ENCODE data around the gene CTDP1. TPM values are rescaled to one million over a fixed set of nuclear protein-coding genes. Genes with fewer than 3 reads are reported as not detected.

CTDP1 gene
- total and polyA plus RNA-seq, 4 donors, result 2.7 to 13.9 (median 10.5) TPM

GRCh38 chr18:79760348-79760747 lies 80.7 kb downstream of the CTDP1 start:
- no peaks in the 10 kb centered on the region for H3K27me3 ChIP-seq (ENCODE audit: control insufficient read depth in 4 of 4, insufficient read depth in 4 of 4, low read length in 3 of 4)
- no peak overlapping the region for H3K4me3 ChIP-seq (ENCODE audit: low read depth in 1 of 3, low read length in 3 of 3)
- no peak for TF ChIP-seq RXRA (IDR thresholded peaks at IDR 0.05)
- TF ChIP-seq, protein P1, sequence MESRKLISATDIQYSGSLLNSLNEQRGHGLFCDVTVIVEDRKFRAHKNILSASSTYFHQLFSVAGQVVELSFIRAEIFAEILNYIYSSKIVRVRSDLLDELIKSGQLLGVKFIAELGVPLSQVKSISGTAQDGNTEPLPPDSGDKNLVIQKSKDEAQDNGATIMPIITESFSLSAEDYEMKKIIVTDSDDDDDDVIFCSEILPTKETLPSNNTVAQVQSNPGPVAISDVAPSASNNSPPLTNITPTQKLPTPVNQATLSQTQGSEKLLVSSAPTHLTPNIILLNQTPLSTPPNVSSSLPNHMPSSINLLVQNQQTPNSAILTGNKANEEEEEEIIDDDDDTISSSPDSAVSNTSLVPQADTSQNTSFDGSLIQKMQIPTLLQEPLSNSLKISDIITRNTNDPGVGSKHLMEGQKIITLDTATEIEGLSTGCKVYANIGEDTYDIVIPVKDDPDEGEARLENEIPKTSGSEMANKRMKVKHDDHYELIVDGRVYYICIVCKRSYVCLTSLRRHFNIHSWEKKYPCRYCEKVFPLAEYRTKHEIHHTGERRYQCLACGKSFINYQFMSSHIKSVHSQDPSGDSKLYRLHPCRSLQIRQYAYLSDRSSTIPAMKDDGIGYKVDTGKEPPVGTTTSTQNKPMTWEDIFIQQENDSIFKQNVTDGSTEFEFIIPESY (IDR thresholded peaks at IDR 0.05), result no peak
- no peak for TF ChIP-seq FOXA2 (IDR thresholded peaks at IDR 0.05)
- peaks cover 0 to 3% (median under 1%) of the 10 kb centered on the region in 4 donors for H3K36me3 ChIP-seq (ENCODE audit: control insufficient read depth in 4 of 4, insufficient read depth in 3 of 4, low read depth in 1 of 4, low read length in 3 of 4)
- no peak for DNase-seq (ENCODE audit: low spot score)
- WGBS, result 44% methylated on average over 1 of the region's 1 CpG
- peaks cover 0 to 3% (median 0%) of the 10 kb centered on the region in 4 donors for H3K9me3 ChIP-seq (ENCODE audit: control insufficient read depth in 4 of 4, low read length in 3 of 4)
- no peaks in the 10 kb centered on the region for H3K4me1 ChIP-seq (ENCODE audit: control insufficient read depth in 4 of 4, insufficient read depth in 4 of 4, low read length in 3 of 4)
- H3K27ac ChIP-seq (ENCODE audit: low read depth in 1 of 2, low read length in 2 of 2), result no peak overlapping the region
- no peak overlapping the region for H3K9ac ChIP-seq (ENCODE audit: low read depth in 1 of 2, low read length in 2 of 2)

DNA sequence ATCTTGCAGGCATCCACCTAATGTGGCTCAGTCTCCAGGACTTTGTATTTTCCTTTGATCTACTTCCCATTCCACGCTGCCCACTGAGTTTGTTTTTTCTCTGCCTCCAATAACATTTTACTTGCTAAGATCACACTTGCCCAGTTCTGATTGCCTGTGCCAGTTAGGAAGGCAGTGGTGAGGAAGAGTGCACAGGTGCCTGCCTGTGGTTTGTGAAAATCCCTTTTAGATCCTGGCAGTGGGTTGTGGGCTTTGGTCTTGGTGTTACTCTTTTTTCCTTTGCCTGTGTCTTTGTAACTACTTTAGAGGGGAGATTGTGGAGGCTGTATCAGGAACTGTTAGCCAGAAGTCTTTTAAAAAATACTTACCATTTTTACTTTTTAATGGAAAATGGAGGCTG lies 81.3 kb downstream of the CTDP1 start:
- no peak for DNase-seq (ENCODE audit: low spot score)

DNA sequence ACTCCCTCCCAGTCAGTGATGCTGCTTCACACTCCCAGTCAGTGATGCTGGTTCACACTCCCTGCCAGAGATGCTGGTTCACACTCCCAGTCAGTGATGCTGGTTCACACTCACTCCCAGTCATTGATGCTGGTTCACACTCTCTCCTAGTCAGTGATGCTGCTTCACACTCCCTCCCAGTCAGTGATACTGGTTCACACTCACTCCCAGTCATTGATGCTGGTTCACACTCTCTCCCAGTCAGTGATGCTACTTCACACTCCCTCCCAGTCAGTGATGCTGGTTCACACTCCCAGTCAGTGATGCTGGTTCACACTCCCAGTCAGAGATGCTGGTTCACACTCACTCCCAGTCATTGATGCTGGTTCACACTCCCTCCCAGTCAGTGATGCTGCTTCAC lies 83.8 kb downstream of the CTDP1 start:
- Histone ChIP-seq H3K36me3 (ENCODE audit: control insufficient read depth in 4 of 4, insufficient read depth in 3 of 4, low read depth in 1 of 4, low read length in 3 of 4) (no peaks in the 10 kb centered on the region), H3K9me3 (ENCODE audit: control insufficient read depth in 4 of 4, low read length in 3 of 4) (peaks cover 0 to 3% (median 3%) of the 10 kb centered on the region in 4 donors), H3K27ac (ENCODE audit: low read depth in 1 of 2, low read length in 2 of 2) (no peak overlapping the region), H3K4me1 (ENCODE audit: control insufficient read depth in 4 of 4, insufficient read depth in 4 of 4, low read length in 3 of 4) (no peaks in the 10 kb centered on the region), H3K4me3 (ENCODE audit: low read depth in 1 of 3, low read length in 3 of 3) (no peak overlapping the region), H3K9ac (ENCODE audit: low read depth in 1 of 2, low read length in 2 of 2) (no peak overlapping the region), H3K27me3 (ENCODE audit: control insufficient read depth in 4 of 4, insufficient read depth in 4 of 4, low read length in 3 of 4) (no peaks in the 10 kb centered on the region)
- no peak for DNase-seq (ENCODE audit: low spot score)
- TF ChIP-seq MAX (IDR thresholded peaks at IDR 0.05) (no peak), HNF4G (IDR thresholded peaks at IDR 0.05) (no peak), JUND (IDR thresholded peaks at IDR 0.05) (no peak), SP1 (IDR thresholded peaks at IDR 0.05) (no peak), FOXA1 (IDR thresholded peaks at IDR 0.05) (no peak), RXRA (IDR thresholded peaks at IDR 0.05) (no peak)
- TF ChIP-seq, protein P2, sequence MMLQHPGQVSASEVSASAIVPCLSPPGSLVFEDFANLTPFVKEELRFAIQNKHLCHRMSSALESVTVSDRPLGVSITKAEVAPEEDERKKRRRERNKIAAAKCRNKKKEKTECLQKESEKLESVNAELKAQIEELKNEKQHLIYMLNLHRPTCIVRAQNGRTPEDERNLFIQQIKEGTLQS (IDR thresholded peaks at IDR 0.05), result no peak

More for the DNA sequence above, 81.3 kb downstream of the CTDP1 start:
- TF ChIP-seq HNF4G (IDR thresholded peaks at IDR 0.05), result no peak
- TF ChIP-seq SP1 (IDR thresholded peaks at IDR 0.05), result no peak
- TF ChIP-seq TAF1 (conservative IDR thresholded peaks at IDR 0.05), result no peak
- TF ChIP-seq CTCF (IDR thresholded peaks at IDR 0.05; ENCODE audit: low read depth, low read length, missing input control), result no peak
- no peak for TF ChIP-seq EGR1 (IDR thresholded peaks at IDR 0.05; ENCODE audit: low read depth in 2 of 2)
- TF ChIP-seq RXRA (IDR thresholded peaks at IDR 0.05), result no peak
- TF ChIP-seq GABPA (IDR thresholded peaks at IDR 0.05 in 1 of 2, conservative IDR thresholded peaks at IDR 0.05 in 1 of 2), result no peak
- no peak for TF ChIP-seq FOXA2 (IDR thresholded peaks at IDR 0.05)
- TF ChIP-seq YY1 (IDR thresholded peaks at IDR 0.05), result no peak
- TF ChIP-seq, protein P2 (IDR thresholded peaks at IDR 0.05), result no peak
- Histone ChIP-seq H3K9ac (ENCODE audit: low read depth in 1 of 2, low read length in 2 of 2) (no peak overlapping the region), H3K4me1 (ENCODE audit: control insufficient read depth in 4 of 4, insufficient read depth in 4 of 4, low read length in 3 of 4) (no peaks in the 10 kb centered on the region), H3K27ac (ENCODE audit: low read depth in 1 of 2, low read length in 2 of 2) (no peak overlapping the region), H3K9me3 (ENCODE audit: control insufficient read depth in 4 of 4, low read length in 3 of 4) (peaks cover 0 to 3% (median 0%) of the 10 kb centered on the region in 4 donors), H3K36me3 (ENCODE audit: control insufficient read depth in 4 of 4, insufficient read depth in 3 of 4, low read depth in 1 of 4, low read length in 3 of 4) (no peaks in the 10 kb centered on the region), H3K27me3 (ENCODE audit: control insufficient read depth in 4 of 4, insufficient read depth in 4 of 4, low read length in 3 of 4) (no peaks in the 10 kb centered on the region), H3K4me3 (ENCODE audit: low read depth in 1 of 3, low read length in 3 of 3) (no peak overlapping the region)
- WGBS, result 86% methylated on average over 1 of the region's 1 CpG

All from liver (tissue), 9 donors.